DOHH2 (cell line): ENCODE data around the gene A2M.

Experiments used
- H3F3A ChIP-seq: fragments of 200-600 bp; sonication (generic), shearing (Covaris generic); 2 replicates; pipeline ENCODE4 v1.6.0; 2016; ENCODE audit warnings: antibody characterized with exemption, mild to moderate bottlenecking; ENCODE audit not compliant: control insufficient read depth, insufficient read depth
- H3K27ac ChIP-seq: fragments of 200-600 bp; sonication (generic); 2 replicates; pipeline ENCODE4 v1.5.1; 2014; ENCODE audit warnings: low read depth, mild to moderate bottlenecking, low read length, moderate library complexity
- H3K27me3 ChIP-seq: fragments of 200-600 bp; sonication (generic); 2 replicates; pipeline ENCODE4 v1.6.1; 2014; ENCODE audit warnings: mild to moderate bottlenecking, low read length, mixed read lengths; ENCODE audit not compliant: control insufficient read depth
- H3K36me3 ChIP-seq: fragments of 200-600 bp; sonication (generic); 2 replicates; pipeline ENCODE4 v1.6.1; 2014; ENCODE audit warnings: mild to moderate bottlenecking, low read length, moderate library complexity, mixed read lengths; ENCODE audit not compliant: control insufficient read depth
- H3K4me1 ChIP-seq: fragments of 200-600 bp; sonication (generic); 2 replicates; pipeline ENCODE4 v1.6.1; 2014; ENCODE audit warnings: mild to moderate bottlenecking, low read length, mixed read lengths; ENCODE audit not compliant: control insufficient read depth
- H3K4me2 ChIP-seq: fragments of 200-600 bp; sonication (generic); 2 replicates; pipeline ENCODE4 v1.6.0; 2014; ENCODE audit warnings: mild to moderate bottlenecking, low read length, moderate library complexity
- H3K4me3 ChIP-seq: fragments of 200-600 bp; sonication (generic); 2 replicates; pipeline ENCODE4 v1.5.1; 2014; ENCODE audit warnings: mild to moderate bottlenecking, low read length, mixed read lengths
- H3K79me2 ChIP-seq: fragments of 200-600 bp; sonication (generic); 2 replicates; pipeline ENCODE4 v1.6.1; 2014; ENCODE audit warnings: mild to moderate bottlenecking, low read length, mixed read lengths; ENCODE audit not compliant: control insufficient read depth
- H3K9me2 ChIP-seq: fragments of 200-600 bp; sonication (generic); replicated peaks from 2 replicates; pipeline ENCODE4 v1.6.1; 2014; ENCODE audit warnings: mild to moderate bottlenecking, low read length, mixed read lengths; ENCODE audit not compliant: control insufficient read depth
- H3K9me3 ChIP-seq: fragments of 200-600 bp; sonication (generic); 2 replicates; pipeline ENCODE4 v1.6.1; 2014; ENCODE audit warnings: antibody characterized with exemption, low read length, mixed read lengths; ENCODE audit not compliant: control insufficient read depth, insufficient read depth
- H4K20me1 ChIP-seq: fragments of 200-600 bp; sonication (generic); 2 replicates; pipeline ENCODE4 v1.6.0; 2014; ENCODE audit warnings: low read depth, mild to moderate bottlenecking, antibody characterized with exemption, low read length, moderate library complexity; ENCODE audit not compliant: control insufficient read depth, insufficient read depth
- EZH2phosphoT487 ChIP-seq: fragments of 200-600 bp; sonication (generic); IDR thresholded peaks from 2 replicates; pipeline ENCODE4 v1.6.1; 2017; ENCODE audit warnings: borderline replicate concordance, mild to moderate bottlenecking, antibody characterized with exemption, low read length, moderate library complexity, mixed read lengths
- TF ChIP-seq, protein P1 (sequence below): fragments of 200-600 bp; sonication (generic); IDR thresholded peaks from one replicate; pipeline ENCODE4 v1.5.1; 2014; ENCODE audit warnings: antibody characterized with exemption, mild to moderate bottlenecking, low read depth, low read length; ENCODE audit not compliant: poor library complexity, severe bottlenecking

A2M gene

GRCh38 chr12:9109737-9110491 lies 5.8 kb downstream of the A2M start:
- Histone ChIP-seq H3K36me3 (no peaks in the 10 kb centered on the region), H3K79me2 (no peaks in the 10 kb centered on the region), H4K20me1 (no peaks in the 10 kb centered on the region), H3K9me3 (no peaks in the 10 kb centered on the region), H3K4me3 (no peak overlapping the region), H3K4me2 (no peak overlapping the region), H3K27me3 (peaks cover 15% of the 10 kb centered on the region; the same call in 1 of the 2 replicates), H3K27ac (no peak overlapping the region), H3F3A (no peaks in the 10 kb centered on the region), H3K4me1 (no peaks in the 10 kb centered on the region), H3K9me2 (no peaks in the 10 kb centered on the region)
- no peak for TF ChIP-seq EZH2phosphoT487
- TF ChIP-seq, protein P1, sequence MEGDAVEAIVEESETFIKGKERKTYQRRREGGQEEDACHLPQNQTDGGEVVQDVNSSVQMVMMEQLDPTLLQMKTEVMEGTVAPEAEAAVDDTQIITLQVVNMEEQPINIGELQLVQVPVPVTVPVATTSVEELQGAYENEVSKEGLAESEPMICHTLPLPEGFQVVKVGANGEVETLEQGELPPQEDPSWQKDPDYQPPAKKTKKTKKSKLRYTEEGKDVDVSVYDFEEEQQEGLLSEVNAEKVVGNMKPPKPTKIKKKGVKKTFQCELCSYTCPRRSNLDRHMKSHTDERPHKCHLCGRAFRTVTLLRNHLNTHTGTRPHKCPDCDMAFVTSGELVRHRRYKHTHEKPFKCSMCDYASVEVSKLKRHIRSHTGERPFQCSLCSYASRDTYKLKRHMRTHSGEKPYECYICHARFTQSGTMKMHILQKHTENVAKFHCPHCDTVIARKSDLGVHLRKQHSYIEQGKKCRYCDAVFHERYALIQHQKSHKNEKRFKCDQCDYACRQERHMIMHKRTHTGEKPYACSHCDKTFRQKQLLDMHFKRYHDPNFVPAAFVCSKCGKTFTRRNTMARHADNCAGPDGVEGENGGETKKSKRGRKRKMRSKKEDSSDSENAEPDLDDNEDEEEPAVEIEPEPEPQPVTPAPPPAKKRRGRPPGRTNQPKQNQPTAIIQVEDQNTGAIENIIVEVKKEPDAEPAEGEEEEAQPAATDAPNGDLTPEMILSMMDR = no peak

- no peak for TF ChIP-seq EZH2phosphoT487
- TF ChIP-seq, protein P1 = no peak
- no peak overlapping the region for H3K27ac ChIP-seq
- no peak overlapping the region for H3K4me2 ChIP-seq
- no peaks in the 10 kb centered on the region for H3K9me3 ChIP-seq
- no peaks in the 10 kb centered on the region for H3F3A ChIP-seq
- H3K79me2 ChIP-seq = no peaks in the 10 kb centered on the region
- no peaks in the 10 kb centered on the region for H3K36me3 ChIP-seq
- H3K4me1 ChIP-seq = no peaks in the 10 kb centered on the region
- H3K27me3 ChIP-seq = peaks cover 15% of the 10 kb centered on the region; the same call in 1 of the 2 replicates
- no peak overlapping the region for H3K4me3 ChIP-seq
- no peaks in the 10 kb centered on the region for H4K20me1 ChIP-seq
- H3K9me2 ChIP-seq = no peaks in the 10 kb centered on the region
Measured at GRCh38 chr12:9109213-9109522, 6.6 kb downstream of the A2M start.

DNA sequence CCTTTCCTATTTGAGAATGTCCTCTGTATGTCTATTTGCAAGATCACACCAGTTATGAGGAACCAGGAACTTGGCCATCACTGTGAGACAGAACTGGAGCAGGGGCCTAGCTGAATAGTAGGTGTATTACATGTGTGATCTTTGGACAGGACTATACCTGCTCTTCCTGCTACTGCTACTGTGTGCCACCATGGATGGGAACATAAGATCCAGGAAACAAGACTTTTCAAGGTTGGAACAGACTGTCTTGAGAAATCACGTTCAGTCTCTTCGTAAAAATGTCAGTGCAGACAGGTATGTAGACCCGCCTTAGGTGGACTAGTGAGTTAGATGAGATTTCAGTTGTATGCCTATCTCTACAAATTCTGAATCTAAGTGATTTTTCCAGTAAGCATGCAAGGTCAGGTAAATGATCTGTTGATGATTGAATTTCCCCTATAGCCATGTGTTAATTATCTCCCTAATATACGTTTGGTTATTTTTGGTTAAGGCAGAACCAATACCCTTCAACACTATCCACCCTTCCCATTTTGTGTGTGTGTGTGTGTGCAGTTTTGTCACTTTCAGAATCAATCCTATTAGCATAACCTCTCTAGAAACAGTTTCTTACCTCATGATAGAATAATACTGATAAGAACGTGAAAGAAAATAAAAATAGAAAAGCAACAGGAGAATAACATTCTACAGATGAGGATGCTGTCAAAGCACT lies 7.1 kb downstream of the A2M start:
- Histone ChIP-seq H3K27ac (no peak overlapping the region), H3K4me2 (no peak overlapping the region), H4K20me1 (no peaks in the 10 kb centered on the region), H3K9me3 (no peaks in the 10 kb centered on the region), H3K9me2 (no peaks in the 10 kb centered on the region), H3K27me3 (peaks cover 13% of the 10 kb centered on the region; the same call in 1 of the 2 replicates), H3F3A (no peaks in the 10 kb centered on the region), H3K36me3 (no peaks in the 10 kb centered on the region), H3K4me1 (no peaks in the 10 kb centered on the region), H3K79me2 (no peaks in the 10 kb centered on the region), H3K4me3 (no peak overlapping the region)
- no peak for TF ChIP-seq EZH2phosphoT487
- TF ChIP-seq, protein P1 = no peak
